IMR-90 (cell line): ENCODE data around the gene FKBP7. TPM values are rescaled to one million over a fixed set of nuclear protein-coding genes. Genes with fewer than 3 reads are reported as not detected.

Experiments used
- ATAC-seq: fragments of 200-7000 bp; cut with Tn5 transposase; 2 replicates; pipeline ENCODE4 v1.9.1; 2020; ENCODE audit warnings: low read depth, mild to moderate bottlenecking, moderate library complexity
- BruUV-seq: library from RNA; stranded (reverse); fragments of 400-500 nt; replicated peaks from 2 replicates; lab custom pipeline; 2021; lab: Mats Ljungman, UMichigan
- CTCF ChIA-PET: fragments of 300-600 bp; formaldehyde crosslinking; extraction: SDS; loops from one replicate; lab custom pipeline; 2021; ENCODE audit warnings: antibody characterized with exemption; lab: Yijun Ruan, JAX
- POLR2A ChIA-PET: fragments of 300-600 bp; sonication (Branson Sonifier 250); formaldehyde crosslinking; loops from one replicate; lab custom pipeline; 2022; ENCODE audit warnings: antibody characterized with exemption; ENCODE audit not compliant: unreplicated experiment; lab: Charles Lee
- DNase-seq: peaks from one replicate; pipeline ENCODE4 v3.0.0; 2013
- H2AFZ ChIP-seq: replicated peaks from 2 replicates; pipeline ENCODE3; 2013; ENCODE audit warnings: low read length, mild to moderate bottlenecking; ENCODE audit not compliant: poor library complexity
- H2AK5ac ChIP-seq: 2 replicates; pipeline ENCODE4 v1.6.1; 2013; ENCODE audit warnings: low read depth, low read length, inconsistent platforms
- H2AK9ac ChIP-seq: replicated peaks from 2 replicates; pipeline ENCODE3; 2013; ENCODE audit warnings: mild to moderate bottlenecking, low read depth, low read length, moderate library complexity; ENCODE audit not compliant: poor library complexity
- H2BK120ac ChIP-seq: 2 replicates; pipeline ENCODE4 v1.6.1; 2013; ENCODE audit warnings: low read depth, low read length, inconsistent platforms
- H2BK15ac ChIP-seq: 3 replicates; pipeline ENCODE4 v1.6.1; 2013; ENCODE audit warnings: low read depth, low read length, inconsistent platforms
- H2BK20ac ChIP-seq: 2 replicates; pipeline ENCODE4 v1.6.1; 2013; ENCODE audit warnings: low read depth, mild to moderate bottlenecking, inconsistent platforms, low read length, moderate library complexity
- H2BK5ac ChIP-seq: 2 replicates; pipeline ENCODE4 v1.6.1; 2013; ENCODE audit warnings: mild to moderate bottlenecking, low read depth, low read length, inconsistent platforms; ENCODE audit not compliant: poor library complexity, severe bottlenecking
- H3K14ac ChIP-seq: replicated peaks from 2 replicates; pipeline ENCODE4 v1.6.1; 2013; ENCODE audit warnings: low read depth, low read length, inconsistent platforms
- H3K18ac ChIP-seq: 2 replicates; pipeline ENCODE4 v1.6.1; 2013; ENCODE audit warnings: low read depth, low read length, control low read depth
- H3K23ac ChIP-seq: 2 replicates; pipeline ENCODE4 v1.6.1; 2013; ENCODE audit warnings: low read depth, low read length, inconsistent platforms
- H3K27ac ChIP-seq: 2 replicates; pipeline ENCODE4 v1.5.1; 2013; ENCODE audit warnings: mild to moderate bottlenecking, control low read depth, low read length; ENCODE audit not compliant: insufficient read depth
- H3K27me3 ChIP-seq: 2 replicates; pipeline ENCODE4 v1.6.1; 2013; ENCODE audit warnings: low read length; ENCODE audit not compliant: control insufficient read depth, insufficient read depth
- H3K36me3 ChIP-seq: 2 replicates; pipeline ENCODE4 v1.6.1; 2013; ENCODE audit warnings: low read length, mixed read lengths; ENCODE audit not compliant: control insufficient read depth, insufficient read depth
- H3K4ac ChIP-seq: 2 replicates; pipeline ENCODE4 v1.6.1; 2013; ENCODE audit warnings: low read depth, low read length, inconsistent platforms
- H3K4me1 ChIP-seq: 2 replicates; pipeline ENCODE4 v1.6.1; 2013; ENCODE audit warnings: low read length, mixed read lengths; ENCODE audit not compliant: control insufficient read depth, insufficient read depth
- H3K4me2 ChIP-seq: 2 replicates; pipeline ENCODE4 v1.6.1; 2013; ENCODE audit warnings: low read depth, mild to moderate bottlenecking, control low read depth, low read length, moderate library complexity
- H3K4me3 ChIP-seq: 2 replicates; pipeline ENCODE4 v1.5.1; 2013; ENCODE audit warnings: low read depth, mild to moderate bottlenecking, control low read depth, low read length, moderate library complexity; ENCODE audit not compliant: insufficient read depth
- H3K56ac ChIP-seq: 2 replicates; pipeline ENCODE4 v1.6.1; 2013; ENCODE audit warnings: low read length, inconsistent platforms; ENCODE audit not compliant: insufficient read depth; ENCODE audit errors: extremely low read depth
- H3K79me1 ChIP-seq, 2 experiments: 2 replicates each; pipeline ENCODE4 v1.6.1; 2013; ENCODE audit warnings: low read length in 2 of 2, inconsistent platforms in 1 of 2, low read depth in 1 of 2
- H3K9ac ChIP-seq: 2 replicates; pipeline ENCODE4 v1.6.1; 2013; ENCODE audit warnings: low read depth, low read length, control low read depth
- H3K9me1 ChIP-seq: 2 replicates; pipeline ENCODE4 v1.6.1; 2013; ENCODE audit warnings: low read length, inconsistent platforms; ENCODE audit not compliant: insufficient read depth
- H3K9me3 ChIP-seq: 2 replicates; pipeline ENCODE4 v1.6.1; 2013; ENCODE audit warnings: low read length; ENCODE audit not compliant: control insufficient read depth, insufficient read depth
- H4K20me1 ChIP-seq: 2 replicates; pipeline ENCODE4 v1.6.1; 2013; ENCODE audit warnings: low read length, inconsistent platforms; ENCODE audit not compliant: insufficient read depth
- H4K5ac ChIP-seq: 2 replicates; pipeline ENCODE4 v1.6.1; 2013; ENCODE audit warnings: mild to moderate bottlenecking, low read depth, low read length, control low read depth
- H4K8ac ChIP-seq, 2 experiments: 2 replicates each; pipeline ENCODE4 v1.6.1; 2013; ENCODE audit warnings: low read depth in 2 of 2, low read length in 2 of 2, control low read depth in 1 of 2, inconsistent platforms in 1 of 2
- H4K91ac ChIP-seq: 2 replicates; pipeline ENCODE4 v1.6.1; 2013; ENCODE audit warnings: low read depth, low read length, inconsistent platforms; ENCODE audit not compliant: insufficient read depth
- BHLHE40 ChIP-seq: fragments of 150-350 bp; IDR thresholded peaks from 2 replicates; pipeline ENCODE4 v1.6.1; 2016; ENCODE audit warnings: mild to moderate bottlenecking, low read depth, low read length
- CEBPB ChIP-seq: IDR thresholded peaks from 2 replicates; pipeline ENCODE4 v1.6.1; 2012; ENCODE audit warnings: low read depth, low read length, improper control_type of control experiment
- CTCF ChIP-seq: conservative IDR thresholded peaks from 2 replicates; pipeline ENCODE4 v1.5.1; 2012; ENCODE audit warnings: mild to moderate bottlenecking, low read depth, low read length, improper control_type of control experiment
- ELK1 ChIP-seq: fragments of 150-350 bp; IDR thresholded peaks from 2 replicates; pipeline ENCODE4 v1.6.1; 2016; ENCODE audit warnings: low read depth, mild to moderate bottlenecking, low read length, moderate library complexity, borderline replicate concordance
- FOS ChIP-seq: fragments of 150-350 bp; IDR thresholded peaks from 2 replicates; pipeline ENCODE4 v1.6.1; 2016; ENCODE audit warnings: low read depth, low read length
- MAFK ChIP-seq: IDR thresholded peaks from 2 replicates; pipeline ENCODE4 v1.6.1; 2012; ENCODE audit warnings: low read depth, low read length, improper control_type of control experiment
- MAZ ChIP-seq: IDR thresholded peaks from 2 replicates; pipeline ENCODE4 v1.6.1; 2012; ENCODE audit warnings: low read depth, mild to moderate bottlenecking, low read length, improper control_type of control experiment, moderate library complexity, borderline replicate concordance
- MXI1 ChIP-seq: IDR thresholded peaks from 2 replicates; pipeline ENCODE4 v1.6.1; 2012; ENCODE audit warnings: low read depth, mild to moderate bottlenecking, low read length, moderate library complexity, borderline replicate concordance
- NFE2L2 ChIP-seq: fragments of 150-350 bp; IDR thresholded peaks from 2 replicates; pipeline ENCODE4 v1.6.1; 2016; ENCODE audit warnings: low read depth, mild to moderate bottlenecking, low read length
- POLR2A ChIP-seq: IDR thresholded peaks from 2 replicates; pipeline ENCODE4 v1.6.1; 2012; ENCODE audit warnings: mild to moderate bottlenecking, low read depth, low read length
- RAD21 ChIP-seq: IDR thresholded peaks from 2 replicates; pipeline ENCODE4 v1.6.1; 2012; ENCODE audit warnings: low read length, improper control_type of control experiment
- RCOR1 ChIP-seq: IDR thresholded peaks from 2 replicates; pipeline ENCODE4 v1.6.1; 2012; ENCODE audit warnings: mild to moderate bottlenecking, low read length, improper control_type of control experiment; ENCODE audit not compliant: insufficient replicate concordance
- RFX5 ChIP-seq: IDR thresholded peaks from 2 replicates; pipeline ENCODE4 v1.8.0; 2012; ENCODE audit warnings: low read depth, mild to moderate bottlenecking, low read length, moderate library complexity
- SMC3 ChIP-seq: fragments of 150-350 bp; IDR thresholded peaks from 2 replicates; pipeline ENCODE4 v1.6.1; 2016; ENCODE audit warnings: low read depth, mild to moderate bottlenecking, antibody characterized with exemption, low read length, moderate library complexity
- USF2 ChIP-seq: fragments of 150-350 bp; IDR thresholded peaks from 2 replicates; pipeline ENCODE4 v1.6.1; 2017; ENCODE audit warnings: mild to moderate bottlenecking, antibody characterized with exemption, low read length, low read depth
- WGBS, 2 experiments: methylation state at CpG; one replicate each; pipeline versions ENCODE4 v1.1.5 to v1.1.7; 2013; ENCODE audit warnings: missing lambda C conversion rate in 2 of 2; ENCODE audit not compliant: insufficient read length in 1 of 2; ENCODE audit errors: extremely low coverage in 2 of 2; 5-methylcytosine and 5-hydroxymethylcytosine counted together
- dilution Hi-C: fragments of 300-500 bp; cut with HindIII; formaldehyde crosslinking; loops from one replicate; pipeline ENCODE4 v1.14.3; 2018; ENCODE audit warnings: low sequenced_read_pairs; ENCODE audit not compliant: unreplicated experiment
- in situ Hi-C: fragments of 300-500 bp; cut with MboI; formaldehyde crosslinking; loops from 3 replicates; pipeline ENCODE4 v1.14.3; 2019; ENCODE audit warnings: low sequenced_read_pairs, inconsistent platforms, mixed read lengths
- intact Hi-C: fragments of 100-400 bp; cut with micrococcal nuclease; formaldehyde crosslinking; loops from 2 replicates; pipeline ENCODE4 v1.10.0; 2022
- polyA plus RNA-seq, 3 experiments: library from polyadenylated mRNA; depleted of rRNA; stranded (reverse); fragments of >200 nt; gene quantifications; 2 replicates each; pipeline ENCODE4 v1.2.3, GENCODE V29; 2012; ENCODE audit warnings: low replicate concordance in 1 of 3
- total RNA-seq: library from RNA; depleted of rRNA; stranded (reverse); fragments of >200 nt; gene quantifications from 2 replicates; pipeline ENCODE4 v1.2.3, GENCODE V29; 2012

FKBP7 gene
- total and polyA plus RNA-seq, 2 of the 4 experiments (the other 2 are of a cell fraction) = 32.6 to 51.0 TPM

GRCh38 chr2:178478130-178478438, 316 bp downstream of the FKBP7 start:
- ATAC-seq (0 out of 2 replicates have a peak, but pooled peaks have one; percentile 5), DNase-seq (peak; percentile 31)
- in situ Hi-C loops (no loop called here), intact Hi-C loops (loop anchor here (1.0 kb wide), 1 partner anchor 27 kb away; the partner anchor contains the start of genes PJVK and PRKRA), dilution Hi-C loops (no loop called here)
- peak overlapping the region; percentile 17; the same call in 1 of the 2 replicates for H2BK120ac ChIP-seq
- peak overlapping the region; percentile 68 for H3K4ac ChIP-seq
- no peak overlapping the region for H2BK15ac ChIP-seq
- peak overlapping the region; percentile 73 to 92 for H4K8ac ChIP-seq
- no peak overlapping the region for H2BK20ac ChIP-seq
- WGBS, 2 experiments = 0% methylated on average over 5 of the region's 10 CpGs; no CpG with 5 or more reads in 1 of the 2 experiments
- peak overlapping the region; percentile 72; the same call in 1 of the 2 replicates for H3K56ac ChIP-seq
- POLR2A ChIA-PET = no interaction called here
- H2AK9ac ChIP-seq = no peak overlapping the region
- H3K14ac ChIP-seq = peak overlapping the region; percentile 92
- no TSS peak for BruUV-seq
- peak overlapping the region; percentile 64 for H2BK5ac ChIP-seq
- H3K23ac ChIP-seq = peak overlapping the region; percentile 74
- no peaks in the 10 kb centered on the region for H3K36me3 ChIP-seq
- H3K9ac ChIP-seq = peak overlapping the region; percentile 94
- H2AFZ ChIP-seq = peak overlapping the region; percentile 92
- H2AK5ac ChIP-seq = no peak overlapping the region; the same call in 1 of the 2 replicates
- peak overlapping the region; percentile 83 for H3K4me3 ChIP-seq
- peak overlapping the region; percentile 36; the same call in 1 of the 2 replicates for H3K18ac ChIP-seq
- no peaks in the 10 kb centered on the region for H3K9me3 ChIP-seq
- H3K79me1 ChIP-seq = peaks cover 15 to 42% of the 10 kb centered on the region in 2 experiments
- no peak for TF ChIP-seq MAFK
- TF ChIP-seq RCOR1 = no peak
- TF ChIP-seq USF2 = no peak
- TF ChIP-seq CEBPB = no peak
- no peak for TF ChIP-seq MAZ
- TF ChIP-seq SMC3 = no peak
- TF ChIP-seq FOS = no peak
- TF ChIP-seq RFX5 = no peak
- no peak for TF ChIP-seq CTCF
- TF ChIP-seq RAD21 = no peak
- no peak for TF ChIP-seq MXI1
- no peak for TF ChIP-seq ELK1
- no peak for TF ChIP-seq POLR2A
- TF ChIP-seq NFE2L2 = no peak
- no peak for TF ChIP-seq BHLHE40
- CTCF ChIA-PET = no interaction called here
- H3K9me1 ChIP-seq = peaks cover 6% of the 10 kb centered on the region
- peak overlapping the region; percentile 87 for H3K4me2 ChIP-seq
- peak overlapping the region; percentile 57; the same call in 1 of the 2 replicates for H4K91ac ChIP-seq
- H3K27me3 ChIP-seq = no peaks in the 10 kb centered on the region
- H3K4me1 ChIP-seq = peaks cover 9% of the 10 kb centered on the region
- peaks cover 16% of the 10 kb centered on the region; the same call in 1 of the 2 replicates for H4K20me1 ChIP-seq
- peak overlapping the region; percentile 58 for H4K5ac ChIP-seq
- peak overlapping the region; percentile 77 for H3K27ac ChIP-seq
